Calu3 (cell line): ENCODE data around the gene ORM2. TPM values are rescaled to one million over a fixed set of nuclear protein-coding genes. Genes with fewer than 3 reads are reported as not detected.

Source experiments
- BruUV-seq: library from RNA; stranded (reverse); fragments of 400-500 nt; replicated peaks from 2 replicates; lab custom pipeline; 2021; lab: Mats Ljungman, UMichigan
- CTCF ChIA-PET: fragments of 300-600 bp; sonication (Branson Sonifier 250); formaldehyde crosslinking; loops from one replicate; lab custom pipeline; 2022; ENCODE audit warnings: antibody characterized with exemption; lab: Charles Lee
- DNase-seq: peaks from one replicate; pipeline ENCODE4 v3.0.0; 2022
- H3K27ac Mint-ChIP-seq: one replicate; pipeline ENCODE4 v1.8.0; 2022; ENCODE audit warnings: mixed read lengths; ENCODE audit not compliant: unreplicated experiment
- H3K27me3 Mint-ChIP-seq: one replicate; pipeline ENCODE4 v1.8.0; 2022; ENCODE audit warnings: mixed read lengths; ENCODE audit not compliant: unreplicated experiment
- H3K36me3 Mint-ChIP-seq: one replicate; pipeline ENCODE4 v1.8.0; 2022; ENCODE audit warnings: mild to moderate bottlenecking, moderate library complexity, mixed read lengths; ENCODE audit not compliant: insufficient read depth, unreplicated experiment
- H3K4me1 Mint-ChIP-seq: one replicate; pipeline ENCODE4 v1.8.0; 2022; ENCODE audit warnings: mild to moderate bottlenecking, low read depth, mixed read lengths; ENCODE audit not compliant: unreplicated experiment
- H3K4me3 Mint-ChIP-seq: one replicate; pipeline ENCODE4 v1.8.0; 2022; ENCODE audit warnings: mild to moderate bottlenecking, low read depth, moderate library complexity, mixed read lengths; ENCODE audit not compliant: unreplicated experiment
- H3K9me3 Mint-ChIP-seq: one replicate; pipeline ENCODE4 v1.8.0; 2022; ENCODE audit warnings: low read depth, mixed read lengths; ENCODE audit not compliant: unreplicated experiment
- intact Hi-C: fragments of 100-400 bp; cut with micrococcal nuclease; formaldehyde crosslinking; loops from one replicate; pipeline ENCODE4 v1.10.0; 2022; ENCODE audit not compliant: unreplicated experiment
- total RNA-seq: library from RNA; stranded (reverse); gene quantifications from 2 replicates; pipeline ENCODE4 v1.2.3, GENCODE V29; 2022
- TF ChIP-seq, protein P1 (sequence below): fragments of 200-600 bp; IDR thresholded peaks from one replicate; pipeline ENCODE4 v1.8.0; 2022; ENCODE audit warnings: antibody characterized with exemption; ENCODE audit not compliant: unreplicated experiment

ORM2 gene
- total RNA-seq, 1 experiment from 2014 or later = not detected

DNA sequence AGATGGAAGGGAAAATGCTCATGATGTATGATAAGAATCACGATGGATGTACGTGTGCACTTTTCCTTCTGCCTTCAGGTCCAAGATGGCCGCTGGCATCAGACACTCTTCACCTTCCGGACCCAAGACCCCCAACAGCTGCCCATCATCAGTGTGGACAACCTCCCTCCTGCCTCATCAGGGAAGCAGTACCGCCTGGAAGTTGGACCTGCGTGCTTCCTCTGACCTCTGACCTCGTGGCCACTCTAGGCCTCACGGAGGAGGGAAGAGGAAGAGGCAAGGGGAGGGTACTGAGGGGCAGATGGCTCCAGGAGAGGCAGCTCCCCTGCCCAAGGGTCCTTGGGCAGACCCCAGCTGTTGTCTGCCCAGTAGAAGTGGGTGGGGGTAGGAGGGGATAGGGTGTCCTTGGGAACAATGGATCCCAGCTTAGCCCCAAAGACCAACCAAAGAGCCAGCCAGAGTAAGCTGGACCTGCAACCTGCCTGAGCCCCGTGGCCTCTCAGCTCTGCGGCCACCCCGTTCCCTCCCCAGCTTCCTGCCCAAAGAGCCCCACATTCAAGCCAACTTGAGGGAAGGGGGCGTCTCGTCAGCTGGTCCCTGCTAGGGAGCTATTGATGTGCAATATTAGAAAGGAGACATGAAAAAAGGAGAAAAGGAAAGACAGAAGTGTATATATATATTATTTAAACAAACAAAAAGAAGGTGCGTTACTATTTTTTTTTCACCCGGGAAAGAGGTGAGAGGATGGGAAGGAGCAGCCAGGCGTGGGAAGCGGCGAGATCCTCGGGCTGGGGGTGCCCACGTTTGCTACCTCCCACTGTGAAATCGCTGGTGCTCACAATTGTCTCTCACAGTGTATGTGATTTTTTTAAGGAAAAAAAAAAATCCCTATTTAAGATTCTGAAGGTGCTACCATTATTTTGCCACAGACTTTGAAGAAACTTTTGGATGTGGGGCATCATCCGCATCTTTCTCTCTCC, 18.9 kb upstream of the ORM2 start:
- no peaks in the 10 kb centered on the region for H3K9me3 Mint-ChIP-seq
- H3K36me3 Mint-ChIP-seq = peaks cover 5% of the 10 kb centered on the region
- H3K4me1 Mint-ChIP-seq = no peaks in the 10 kb centered on the region
- CTCF ChIA-PET = interaction anchor here (0.5 to 0.7 kb wide), 2 partner anchors 18 to 1931 kb away, joined by 3 read pairs; partner anchors contain the start of gene HSDL2
- H3K27me3 Mint-ChIP-seq = no peaks in the 10 kb centered on the region
- TF ChIP-seq, protein P1, sequence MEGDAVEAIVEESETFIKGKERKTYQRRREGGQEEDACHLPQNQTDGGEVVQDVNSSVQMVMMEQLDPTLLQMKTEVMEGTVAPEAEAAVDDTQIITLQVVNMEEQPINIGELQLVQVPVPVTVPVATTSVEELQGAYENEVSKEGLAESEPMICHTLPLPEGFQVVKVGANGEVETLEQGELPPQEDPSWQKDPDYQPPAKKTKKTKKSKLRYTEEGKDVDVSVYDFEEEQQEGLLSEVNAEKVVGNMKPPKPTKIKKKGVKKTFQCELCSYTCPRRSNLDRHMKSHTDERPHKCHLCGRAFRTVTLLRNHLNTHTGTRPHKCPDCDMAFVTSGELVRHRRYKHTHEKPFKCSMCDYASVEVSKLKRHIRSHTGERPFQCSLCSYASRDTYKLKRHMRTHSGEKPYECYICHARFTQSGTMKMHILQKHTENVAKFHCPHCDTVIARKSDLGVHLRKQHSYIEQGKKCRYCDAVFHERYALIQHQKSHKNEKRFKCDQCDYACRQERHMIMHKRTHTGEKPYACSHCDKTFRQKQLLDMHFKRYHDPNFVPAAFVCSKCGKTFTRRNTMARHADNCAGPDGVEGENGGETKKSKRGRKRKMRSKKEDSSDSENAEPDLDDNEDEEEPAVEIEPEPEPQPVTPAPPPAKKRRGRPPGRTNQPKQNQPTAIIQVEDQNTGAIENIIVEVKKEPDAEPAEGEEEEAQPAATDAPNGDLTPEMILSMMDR = no peak
- no TSS peak for BruUV-seq
- no peak overlapping the region for H3K4me3 Mint-ChIP-seq
- H3K27ac Mint-ChIP-seq = no peak overlapping the region
- DNase-seq = no peak
- intact Hi-C loops = no loop called here

DNA sequence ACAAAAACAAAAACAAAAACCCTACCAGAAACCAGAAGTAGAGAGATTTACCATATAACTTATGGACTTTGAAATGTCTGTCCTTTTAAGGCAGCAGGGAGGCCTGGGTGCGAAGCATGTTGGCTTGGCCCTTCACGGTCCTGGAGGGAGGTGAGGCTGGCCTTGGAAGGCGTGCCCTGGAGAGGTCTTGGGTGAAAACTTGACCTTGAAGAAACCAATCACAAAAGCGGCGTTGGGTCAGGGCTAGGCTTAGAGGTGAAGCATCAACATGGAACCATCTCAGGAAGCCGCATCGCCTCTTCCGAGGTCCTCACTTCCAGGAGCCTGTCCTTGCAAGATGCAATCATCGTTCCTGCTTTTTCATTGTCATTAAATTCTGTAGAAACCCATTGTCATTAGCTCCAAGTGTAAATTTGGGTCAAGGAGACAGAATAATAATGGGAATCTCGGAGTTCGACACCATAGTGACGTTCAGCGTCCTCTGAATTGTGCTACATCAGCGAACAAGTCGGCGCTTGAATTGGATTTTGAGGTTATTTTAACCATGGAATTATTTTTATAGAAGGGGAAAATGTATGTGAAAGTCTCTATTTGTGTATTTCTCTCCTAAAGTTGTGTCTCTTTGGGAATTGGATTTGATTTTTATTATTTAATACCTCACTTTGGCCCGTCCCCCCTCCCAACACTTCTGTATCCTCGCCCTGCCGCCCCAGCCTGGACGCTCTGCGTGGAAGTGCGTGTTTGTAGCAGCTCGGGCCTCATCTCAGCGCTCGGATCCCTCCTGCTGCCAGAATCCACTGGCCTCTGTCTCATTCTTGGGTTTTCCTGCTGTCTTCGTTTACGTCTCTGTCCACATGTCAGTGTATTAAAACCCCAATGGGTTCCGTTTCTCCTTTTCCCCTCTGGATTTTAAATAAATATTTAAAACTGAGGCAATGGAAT, 17.8 kb upstream of the ORM2 start:
- no peak overlapping the region for H3K4me3 Mint-ChIP-seq
- CTCF ChIA-PET = no interaction called here
- no peak overlapping the region for H3K27ac Mint-ChIP-seq
- H3K9me3 Mint-ChIP-seq = no peaks in the 10 kb centered on the region
- H3K36me3 Mint-ChIP-seq = peaks cover 5% of the 10 kb centered on the region
- TF ChIP-seq, protein P1 = no peak
- BruUV-seq = TSS peak; percentile 34
- intact Hi-C loops = no loop called here
- no peak for DNase-seq
- H3K27me3 Mint-ChIP-seq = no peaks in the 10 kb centered on the region
- no peaks in the 10 kb centered on the region for H3K4me1 Mint-ChIP-seq

DNA sequence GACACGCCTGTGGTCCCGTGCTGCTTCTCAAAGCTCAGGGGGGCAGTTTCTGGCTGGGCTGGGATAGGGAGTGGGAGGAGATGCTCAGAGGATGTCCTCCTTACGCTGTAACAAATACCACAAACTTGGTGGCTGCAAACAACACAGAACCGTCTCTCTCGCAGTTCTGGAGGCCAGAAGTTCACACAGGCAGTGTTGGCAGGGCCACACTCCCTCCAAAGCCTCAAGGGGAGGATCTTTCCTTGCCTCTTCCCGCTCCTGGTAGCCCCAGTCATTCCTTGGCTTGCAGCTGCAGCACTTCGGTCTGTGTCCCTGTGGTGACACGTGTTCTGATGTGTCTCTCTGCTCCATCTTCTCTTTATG, 17.2 kb upstream of the ORM2 start:
- BruUV-seq = no TSS peak
- CTCF ChIA-PET = no interaction called here
- TF ChIP-seq, protein P1 = no peak
- no peak overlapping the region for H3K27ac Mint-ChIP-seq
- DNase-seq = no peak
- no peaks in the 10 kb centered on the region for H3K27me3 Mint-ChIP-seq
- H3K9me3 Mint-ChIP-seq = no peaks in the 10 kb centered on the region
- H3K4me1 Mint-ChIP-seq = no peaks in the 10 kb centered on the region
- H3K4me3 Mint-ChIP-seq = no peak overlapping the region
- H3K36me3 Mint-ChIP-seq = peaks cover 5% of the 10 kb centered on the region
- intact Hi-C loops = no loop called here

DNA sequence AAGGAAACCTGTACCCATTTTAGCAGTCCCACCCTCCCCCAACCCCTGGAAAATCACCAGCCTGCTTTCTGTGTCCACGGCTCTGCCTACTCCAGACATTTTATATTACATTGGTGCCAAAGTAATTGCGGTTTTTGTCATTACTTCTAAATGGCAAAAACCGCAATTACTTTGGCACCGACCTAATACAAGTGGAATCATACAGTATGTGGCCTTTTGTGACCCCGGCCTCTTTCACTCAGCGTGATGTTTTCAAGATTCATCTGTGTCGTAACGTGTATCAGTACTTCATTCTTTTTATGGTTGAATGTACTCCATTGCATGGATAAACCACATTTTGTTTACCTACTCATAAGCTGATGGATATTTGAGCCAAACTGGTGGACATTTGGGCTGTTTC, 16.5 kb upstream of the ORM2 start:
- CTCF ChIA-PET = no interaction called here
- Mint-ChIP-seq H3K4me1 (no peaks in the 10 kb centered on the region), H3K4me3 (no peak overlapping the region), H3K9me3 (no peaks in the 10 kb centered on the region), H3K36me3 (peaks cover 5% of the 10 kb centered on the region), H3K27ac (no peak overlapping the region), H3K27me3 (no peaks in the 10 kb centered on the region)
- intact Hi-C loops = no loop called here
- no peak for DNase-seq
- TF ChIP-seq, protein P1 = no peak
- BruUV-seq = no TSS peak
